GM21367 (cell line): ENCODE data around the gene CD226.
"Not testable (repeated sequence)": the region's sequence is repeated elsewhere in the genome, so short reads cannot be mapped to it uniquely, and the experiment has no call there.

Source experiments
- ATAC-seq: cut with Tn5 transposase; IDR thresholded peaks from one replicate; pipeline ENCODE4 v1.9.1; 2021; ENCODE audit not compliant: unreplicated experiment

CD226 gene

GRCh38 chr18:69876490-69876889 is 71.2 kb downstream of the CD226 start:
- ATAC-seq: no peak

- no peak for ATAC-seq
Observed at GRCh38 chr18:69874058-69874457, 73.6 kb downstream of the CD226 start.

GRCh38 chr18:69872661-69873060 is 75.0 kb downstream of the CD226 start:
- ATAC-seq: no peak

DNA sequence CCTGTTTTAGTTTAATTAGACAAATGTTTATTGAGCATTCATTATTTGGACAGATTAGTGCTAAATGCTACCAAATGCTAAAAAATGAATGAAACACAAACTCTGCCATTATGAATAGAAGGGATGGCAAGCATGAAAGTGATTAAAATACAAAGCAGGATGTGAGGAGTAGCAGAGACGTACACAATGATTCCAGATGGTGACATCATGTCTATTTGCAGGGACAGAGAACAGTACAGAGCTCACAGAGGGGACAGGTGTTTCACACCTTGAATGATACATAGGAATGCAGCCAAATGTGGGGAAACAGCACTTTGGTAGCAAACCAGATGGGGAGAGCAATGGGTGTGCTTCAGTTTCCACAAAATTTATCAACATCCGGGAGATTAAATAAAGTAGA is 76.3 kb downstream of the CD226 start:
- ATAC-seq: no peak

GRCh38 chr18:69870736-69871135 is 76.9 kb downstream of the CD226 start:
- no peak for ATAC-seq

DNA sequence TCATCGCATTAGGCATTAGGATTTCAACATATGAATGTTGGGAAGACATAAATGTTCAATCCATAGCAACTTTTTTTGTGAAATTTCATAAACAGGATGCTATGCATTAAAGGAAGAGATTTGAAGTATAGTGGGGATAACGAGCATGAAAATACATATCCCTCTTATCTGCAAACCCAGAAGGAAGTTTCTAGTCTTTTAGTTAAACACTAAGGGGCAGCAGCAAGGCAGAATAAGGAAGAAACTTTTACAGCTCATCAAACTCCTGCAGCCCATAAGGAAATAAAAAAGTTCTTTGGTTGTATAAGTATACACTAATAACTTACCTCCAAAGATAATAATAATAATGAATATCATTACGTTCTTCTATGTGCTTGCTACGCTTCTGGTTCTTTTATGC is 81.5 kb downstream of the CD226 start:
- ATAC-seq: no peak

- no peak for ATAC-seq
Observed at GRCh38 chr18:69865776-69866175, 81.9 kb downstream of the CD226 start.

DNA sequence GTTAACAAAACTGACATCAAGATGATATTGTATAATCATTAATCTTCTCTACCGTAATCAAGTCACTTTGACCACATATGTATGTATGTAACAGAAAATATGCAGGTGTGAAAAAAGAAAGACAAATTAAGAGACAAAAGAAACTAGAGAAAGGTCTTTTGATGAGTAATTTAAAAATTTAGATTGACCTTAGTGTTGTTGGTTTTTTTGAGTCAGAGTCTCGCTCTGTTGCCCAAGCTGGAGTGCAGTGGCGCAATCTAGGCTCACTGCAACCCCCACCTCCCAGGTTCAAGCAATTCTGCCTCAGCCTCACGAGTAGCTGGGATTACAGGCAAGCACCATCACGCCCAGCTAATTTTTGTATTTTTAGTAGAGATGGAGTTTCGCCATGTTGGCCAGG is 82.9 kb downstream of the CD226 start:
- peak; percentile 72 for ATAC-seq

GRCh38 chr18:69858897-69859296 is 88.8 kb downstream of the CD226 start:
- no peak for ATAC-seq

DNA sequence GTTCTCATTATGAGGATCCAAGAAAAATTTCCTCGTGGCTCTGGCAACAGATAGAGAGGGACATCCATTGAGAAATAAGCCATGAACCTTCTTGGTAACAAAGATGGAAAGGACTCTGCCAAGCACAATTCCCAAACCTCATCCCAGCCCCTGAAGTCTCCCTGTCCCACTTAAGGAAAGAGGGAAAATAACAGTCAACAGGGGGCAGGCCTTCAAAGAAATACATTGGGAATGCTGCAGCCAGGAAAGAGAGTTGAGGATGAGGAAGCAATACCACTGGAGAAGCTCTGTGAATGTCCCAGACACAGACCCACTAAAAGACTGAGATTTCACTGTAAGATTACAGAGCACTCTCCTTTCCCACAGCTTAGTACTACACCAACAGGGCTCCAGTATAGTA is 93.2 kb downstream of the CD226 start:
- ATAC-seq: no peak

- ATAC-seq: no peak
Observed at GRCh38 chr18:69853051-69853450, 94.6 kb downstream of the CD226 start.

- no peak for ATAC-seq
Observed at GRCh38 chr18:69845593-69846506, 101.8 kb downstream of the CD226 start.

DNA sequence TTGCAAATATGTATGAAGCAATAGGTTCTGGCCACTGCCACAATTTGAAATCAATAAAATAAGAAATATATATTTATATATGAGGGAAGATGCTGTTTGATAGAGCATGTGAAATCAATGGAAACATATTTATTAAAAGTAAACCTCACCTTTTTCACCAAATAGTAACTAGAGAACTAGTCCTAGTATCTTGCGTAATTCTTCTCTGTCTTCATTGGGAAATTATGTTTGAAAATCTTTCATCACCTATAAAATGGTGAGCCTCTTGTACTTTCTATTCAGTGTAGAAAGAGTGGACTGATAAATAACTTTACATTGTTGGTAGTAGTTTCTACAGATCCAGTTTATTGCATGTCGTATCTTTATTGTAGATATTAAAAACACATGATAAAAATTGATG is 103.0 kb downstream of the CD226 start:
- ATAC-seq: no peak

DNA sequence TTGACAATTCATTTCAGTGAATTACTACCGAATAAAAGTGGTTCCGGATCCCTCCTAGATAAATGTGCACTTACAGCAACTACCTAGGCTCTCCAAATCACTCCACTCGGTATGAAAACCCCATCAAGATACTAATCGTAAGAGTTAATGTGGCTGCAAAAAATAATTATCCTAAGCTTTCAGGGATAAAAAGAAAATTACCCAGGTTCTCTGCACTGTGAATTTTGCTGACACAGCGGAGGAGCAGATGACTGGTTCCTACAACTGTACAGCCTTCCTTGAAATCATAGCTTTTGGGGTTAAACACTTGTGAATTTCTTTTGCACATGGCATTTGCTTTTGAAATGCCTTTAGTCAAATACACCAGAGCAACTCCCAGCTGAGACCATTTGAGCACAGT is 104.7 kb downstream of the CD226 start:
- ATAC-seq: no peak

GRCh38 chr18:69841117-69841516 is 106.6 kb downstream of the CD226 start:
- ATAC-seq: no peak

DNA sequence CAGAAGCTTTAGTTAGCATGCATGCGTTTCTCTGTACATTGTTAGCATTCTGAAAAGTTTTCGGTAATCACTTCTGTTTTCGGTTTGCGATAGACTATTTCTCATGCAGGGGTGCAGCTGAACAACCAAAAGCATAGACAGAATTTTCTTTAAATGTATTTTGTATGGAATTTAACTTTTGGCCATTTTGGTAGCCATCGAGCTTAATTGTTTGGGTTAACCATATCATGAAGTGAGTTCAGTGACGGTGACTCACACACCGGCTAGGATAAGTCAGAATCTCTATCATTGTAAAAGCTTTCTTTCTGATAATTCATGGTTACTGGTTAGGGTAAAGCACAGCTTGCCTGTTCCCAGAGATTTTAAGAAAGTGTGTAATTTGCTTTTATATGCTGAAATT is 107.2 kb downstream of the CD226 start:
- ATAC-seq: no peak

GRCh38 chr18:69840001-69840400 is 107.7 kb downstream of the CD226 start:
- no peak for ATAC-seq

DNA sequence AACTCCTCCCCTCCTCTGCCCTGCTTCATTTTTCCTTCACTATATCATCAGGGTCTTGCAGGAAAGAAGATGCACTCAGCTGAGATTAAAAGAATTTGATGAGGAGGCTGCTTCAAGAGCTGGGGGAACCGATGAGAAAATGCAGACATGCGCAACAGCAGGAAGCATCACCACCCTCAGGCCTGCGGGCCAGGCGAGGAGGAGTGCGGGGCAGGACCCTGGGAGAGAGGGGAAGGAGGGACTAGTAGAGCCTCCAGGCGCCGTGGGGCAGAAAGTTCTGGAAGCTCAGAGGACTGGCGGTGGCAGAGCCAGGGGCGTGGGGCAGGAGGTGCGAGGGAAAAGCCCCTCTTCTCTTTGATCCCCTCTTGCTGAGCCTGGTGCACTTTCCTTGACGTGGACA is 108.2 kb downstream of the CD226 start:
- ATAC-seq: no peak

- peak; percentile 59 for ATAC-seq
Observed at GRCh38 chr18:69838620-69839411, 108.9 kb downstream of the CD226 start.

- ATAC-seq: no peak
Observed at GRCh38 chr18:69838003-69838402, 109.7 kb downstream of the CD226 start.

DNA sequence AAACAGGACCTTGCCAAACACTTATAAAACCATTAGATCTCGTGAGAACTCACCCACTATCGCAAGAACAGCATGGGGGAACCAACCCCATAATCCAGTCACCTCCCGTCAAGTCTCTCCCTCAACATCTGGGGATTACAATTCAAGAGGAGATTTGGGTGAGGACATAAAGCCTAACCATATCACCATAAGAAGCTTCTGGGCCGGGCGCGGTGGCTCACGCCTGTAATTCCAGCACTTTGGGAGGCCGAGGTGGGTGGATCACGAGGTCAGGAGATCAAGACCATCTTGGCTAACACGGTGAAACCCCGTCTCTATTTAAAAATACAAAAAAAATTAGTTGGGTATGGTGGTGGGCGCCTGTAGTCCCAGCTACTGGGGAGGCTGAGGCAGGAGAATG is 112.7 kb downstream of the CD226 start:
- ATAC-seq: not testable (repeated sequence)

GRCh38 chr18:69830189-69830588 is 117.5 kb downstream of the CD226 start:
- no peak for ATAC-seq
